ENCODE results near the gene FUS.
"Not testable (repeated sequence)": the region's sequence is repeated elsewhere in the genome, so short reads cannot be mapped to it uniquely, and the experiment has no call there.

The FUS gene

GRCh38 chr16:31194898-31195297 is 15.0 kb downstream of the FUS start:
- H3K27me3 ChIP-seq (ENCODE audit: control insufficient read depth, insufficient read depth, low read length): no peaks in the 10 kb centered on the region
- H3K27ac ChIP-seq (ENCODE audit: low read length): no peak overlapping the region
- no CpG with 5 or more reads among the region's 7 CpGs for WGBS (ENCODE audit: insufficient coverage, insufficient read length)
- H3K9me3 ChIP-seq (ENCODE audit: control insufficient read depth, insufficient read depth, low read length): no peaks in the 10 kb centered on the region
- H3K36me3 ChIP-seq (ENCODE audit: control insufficient read depth, insufficient read depth, low read length): peaks cover 45% of the 10 kb centered on the region
- H3K4me3 ChIP-seq (ENCODE audit: low read length): no peak overlapping the region
- no peaks in the 10 kb centered on the region for H3K4me1 ChIP-seq (ENCODE audit: control insufficient read depth, insufficient read depth, low read length)
- DNase-seq (ENCODE audit: low read depth, low spot score): no peak

- not testable (repeated sequence) for H3K4me1 ChIP-seq (ENCODE audit: control insufficient read depth, insufficient read depth, low read length); H3K4me3 ChIP-seq (ENCODE audit: low read length); H3K27ac ChIP-seq (ENCODE audit: low read length); H3K9me3 ChIP-seq (ENCODE audit: control insufficient read depth, insufficient read depth, low read length); H3K27me3 ChIP-seq (ENCODE audit: control insufficient read depth, insufficient read depth, low read length); DNase-seq (ENCODE audit: low read depth, low spot score)
- H3K36me3 ChIP-seq (ENCODE audit: control insufficient read depth, insufficient read depth, low read length): peaks cover 35% of the 10 kb centered on the region
- WGBS (ENCODE audit: insufficient coverage, insufficient read length): no CpG with 5 or more reads among the region's 11 CpGs
These were observed 15.9 kb downstream of the FUS start for GRCh38 chr16:31195861-31196260.

- no peak overlapping the region for H3K4me3 ChIP-seq (ENCODE audit: low read length)
- H3K9me3 ChIP-seq (ENCODE audit: control insufficient read depth, insufficient read depth, low read length): no peaks in the 10 kb centered on the region
- no peak for DNase-seq (ENCODE audit: low read depth, low spot score)
- no peaks in the 10 kb centered on the region for H3K27me3 ChIP-seq (ENCODE audit: control insufficient read depth, insufficient read depth, low read length)
- no peak overlapping the region for H3K27ac ChIP-seq (ENCODE audit: low read length)
- WGBS (ENCODE audit: insufficient coverage, insufficient read length): no CpG with 5 or more reads among the region's 17 CpGs
- H3K36me3 ChIP-seq (ENCODE audit: control insufficient read depth, insufficient read depth, low read length): peaks cover 31% of the 10 kb centered on the region
- peaks cover 2% of the 10 kb centered on the region; the same call in 1 of the 2 replicates for H3K4me1 ChIP-seq (ENCODE audit: control insufficient read depth, insufficient read depth, low read length)
These were observed 16.6 kb downstream of the FUS start for GRCh38 chr16:31196324-31197088.

GRCh38 chr16:31198207-31198882 is 18.4 kb downstream of the FUS start:
- WGBS (ENCODE audit: insufficient coverage, insufficient read length): no CpG with 5 or more reads among the region's 7 CpGs
- no peak for DNase-seq (ENCODE audit: low read depth, low spot score)
- Histone ChIP-seq H3K9me3 (ENCODE audit: control insufficient read depth, insufficient read depth, low read length) (no peaks in the 10 kb centered on the region), H3K4me1 (ENCODE audit: control insufficient read depth, insufficient read depth, low read length) (peaks cover 4% of the 10 kb centered on the region; the same call in 1 of the 2 replicates), H3K36me3 (ENCODE audit: control insufficient read depth, insufficient read depth, low read length) (peaks cover 15% of the 10 kb centered on the region), H3K27ac (ENCODE audit: low read length) (no peak overlapping the region), H3K4me3 (ENCODE audit: low read length) (no peak overlapping the region), H3K27me3 (ENCODE audit: control insufficient read depth, insufficient read depth, low read length) (no peaks in the 10 kb centered on the region)

- H3K27ac ChIP-seq (ENCODE audit: low read length): no peak overlapping the region
- DNase-seq (ENCODE audit: low read depth, low spot score): no peak
- peaks cover 4% of the 10 kb centered on the region; the same call in 1 of the 2 replicates for H3K4me1 ChIP-seq (ENCODE audit: control insufficient read depth, insufficient read depth, low read length)
- H3K27me3 ChIP-seq (ENCODE audit: control insufficient read depth, insufficient read depth, low read length): no peaks in the 10 kb centered on the region
- peaks cover 8% of the 10 kb centered on the region; the same call in 1 of the 2 replicates for H3K36me3 ChIP-seq (ENCODE audit: control insufficient read depth, insufficient read depth, low read length)
- H3K9me3 ChIP-seq (ENCODE audit: control insufficient read depth, insufficient read depth, low read length): no peaks in the 10 kb centered on the region
- no CpG with 5 or more reads among the region's 5 CpGs for WGBS (ENCODE audit: insufficient coverage, insufficient read length)
- no peak overlapping the region for H3K4me3 ChIP-seq (ENCODE audit: low read length)
These were observed 19.6 kb downstream of the FUS start for GRCh38 chr16:31199430-31200041.

- not testable (repeated sequence) for H3K27me3 ChIP-seq (ENCODE audit: control insufficient read depth, insufficient read depth, low read length); H3K9me3 ChIP-seq (ENCODE audit: control insufficient read depth, insufficient read depth, low read length); H3K4me1 ChIP-seq (ENCODE audit: control insufficient read depth, insufficient read depth, low read length); DNase-seq (ENCODE audit: low read depth, low spot score); H3K36me3 ChIP-seq (ENCODE audit: control insufficient read depth, insufficient read depth, low read length); H3K27ac ChIP-seq (ENCODE audit: low read length); H3K4me3 ChIP-seq (ENCODE audit: low read length)
- whole genome bisulfite sequencing (ENCODE audit: insufficient coverage, insufficient read length): no CpG with 5 or more reads among the region's 8 CpGs
These were observed 20.2 kb downstream of the FUS start for GRCh38 chr16:31200111-31200510.

GRCh38 chr16:31200821-31201568 is 21.1 kb downstream of the FUS start:
- H3K36me3 ChIP-seq (ENCODE audit: control insufficient read depth, insufficient read depth, low read length): 0 out of 2 replicates have a peak, but pooled peaks cover 5% of the 10 kb centered on the region
- H3K27me3 ChIP-seq (ENCODE audit: control insufficient read depth, insufficient read depth, low read length): no peaks in the 10 kb centered on the region
- no CpG with 5 or more reads among the region's 8 CpGs for WGBS (ENCODE audit: insufficient coverage, insufficient read length)
- peaks cover 4% of the 10 kb centered on the region; the same call in 1 of the 2 replicates for H3K4me1 ChIP-seq (ENCODE audit: control insufficient read depth, insufficient read depth, low read length)
- H3K27ac ChIP-seq (ENCODE audit: low read length): no peak overlapping the region
- no peak for DNase-seq (ENCODE audit: low read depth, low spot score)
- H3K9me3 ChIP-seq (ENCODE audit: control insufficient read depth, insufficient read depth, low read length): no peaks in the 10 kb centered on the region
- H3K4me3 ChIP-seq (ENCODE audit: low read length): no peak overlapping the region; the same call in 1 of the 2 replicates

GRCh38 chr16:31201582-31202413 is 21.9 kb downstream of the FUS start:
- no peaks in the 10 kb centered on the region for H3K36me3 ChIP-seq (ENCODE audit: control insufficient read depth, insufficient read depth, low read length)
- peaks cover 4% of the 10 kb centered on the region; the same call in 1 of the 2 replicates for H3K4me1 ChIP-seq (ENCODE audit: control insufficient read depth, insufficient read depth, low read length)
- no peak for DNase-seq (ENCODE audit: low read depth, low spot score)
- no peak overlapping the region for H3K27ac ChIP-seq (ENCODE audit: low read length)
- H3K4me3 ChIP-seq (ENCODE audit: low read length): peak overlapping the region; percentile 50
- H3K27me3 ChIP-seq (ENCODE audit: control insufficient read depth, insufficient read depth, low read length): no peaks in the 10 kb centered on the region
- H3K9me3 ChIP-seq (ENCODE audit: control insufficient read depth, insufficient read depth, low read length): no peaks in the 10 kb centered on the region
- WGBS (ENCODE audit: insufficient coverage, insufficient read length): no CpG with 5 or more reads among the region's 35 CpGs

GRCh38 chr16:31202414-31203375 is 22.8 kb downstream of the FUS start, which contains the start of gene PYCARD:
Gene PYCARD (minus strand): TSS chr16:31202760. CDS start chr16:31202690, 70 bp downstream.
- no CpG with 5 or more reads among the region's 69 CpGs for WGBS (ENCODE audit: insufficient coverage, insufficient read length)
- Histone ChIP-seq H3K27me3 (ENCODE audit: control insufficient read depth, insufficient read depth, low read length) (no peaks in the 10 kb centered on the region), H3K4me3 (ENCODE audit: low read length) (peak within 1 kb of the TSS; percentile 50), H3K36me3 (ENCODE audit: control insufficient read depth, insufficient read depth, low read length) (no peaks in the 10 kb centered on the region), H3K27ac (ENCODE audit: low read length) (no peak within 1 kb of the TSS), H3K4me1 (ENCODE audit: control insufficient read depth, insufficient read depth, low read length) (peaks cover 4% of the 10 kb centered on the region; the same call in 1 of the 2 replicates), H3K9me3 (ENCODE audit: control insufficient read depth, insufficient read depth, low read length) (no peaks in the 10 kb centered on the region)
- DNase-seq (ENCODE audit: low read depth, low spot score): no peak
